Right hindlimb (tissue), 1 donor: ENCODE measurements around the gene PTPN5.
"Not testable (repeated sequence)": the region's sequence is repeated elsewhere in the genome, so short reads cannot be mapped to it uniquely, and the experiment has no call there.

Experiments
- DNase-seq: peaks from one replicate; pipeline ENCODE4 v3.0.0-alpha.2; 2018

Gene PTPN5

DNA sequence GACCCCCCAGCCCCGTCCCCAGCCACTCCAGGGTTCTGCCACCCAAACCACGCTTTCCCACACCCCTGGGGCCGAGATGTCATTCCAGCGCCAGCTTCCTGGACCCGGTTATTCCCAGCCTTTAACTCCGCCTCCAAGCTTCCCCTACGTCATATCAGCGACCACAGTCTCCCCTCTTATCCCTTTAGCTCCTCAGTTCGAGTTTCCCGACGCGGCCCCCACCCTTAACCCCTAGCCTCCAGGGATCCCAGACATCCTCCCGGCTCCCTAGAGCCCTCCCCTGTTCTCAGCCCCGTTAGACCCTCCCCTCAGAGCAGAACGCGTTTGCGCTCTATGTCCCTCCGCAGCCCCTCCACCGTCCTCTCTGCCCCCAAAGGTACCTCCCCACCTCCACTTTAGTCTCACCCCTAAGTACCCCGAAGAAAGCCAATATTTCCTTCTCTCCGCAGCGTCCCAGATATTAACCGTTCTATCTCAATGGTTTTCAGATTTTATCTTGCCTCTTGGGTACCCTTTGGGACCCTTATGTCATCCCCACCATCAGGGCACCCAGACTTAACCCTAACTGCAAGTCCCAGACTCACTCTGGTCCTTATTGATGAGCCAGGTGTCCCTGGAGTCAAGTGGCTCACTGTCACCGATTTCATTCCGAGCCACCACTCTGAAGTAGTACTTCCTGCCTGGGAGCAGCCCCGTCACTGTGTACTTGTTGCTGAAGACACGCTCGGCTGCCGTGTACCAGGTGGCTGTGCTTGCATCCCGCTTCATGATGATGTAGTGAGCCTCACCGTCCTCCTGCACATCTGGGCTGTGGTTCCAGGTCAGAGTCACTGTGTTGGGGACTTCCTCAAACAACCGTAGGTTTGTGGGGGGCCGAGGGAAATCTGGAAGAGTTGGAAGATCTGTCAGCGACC lies 85.0 kb downstream of the PTPN5 start:
- DNase-seq = peak; percentile 85

DNA sequence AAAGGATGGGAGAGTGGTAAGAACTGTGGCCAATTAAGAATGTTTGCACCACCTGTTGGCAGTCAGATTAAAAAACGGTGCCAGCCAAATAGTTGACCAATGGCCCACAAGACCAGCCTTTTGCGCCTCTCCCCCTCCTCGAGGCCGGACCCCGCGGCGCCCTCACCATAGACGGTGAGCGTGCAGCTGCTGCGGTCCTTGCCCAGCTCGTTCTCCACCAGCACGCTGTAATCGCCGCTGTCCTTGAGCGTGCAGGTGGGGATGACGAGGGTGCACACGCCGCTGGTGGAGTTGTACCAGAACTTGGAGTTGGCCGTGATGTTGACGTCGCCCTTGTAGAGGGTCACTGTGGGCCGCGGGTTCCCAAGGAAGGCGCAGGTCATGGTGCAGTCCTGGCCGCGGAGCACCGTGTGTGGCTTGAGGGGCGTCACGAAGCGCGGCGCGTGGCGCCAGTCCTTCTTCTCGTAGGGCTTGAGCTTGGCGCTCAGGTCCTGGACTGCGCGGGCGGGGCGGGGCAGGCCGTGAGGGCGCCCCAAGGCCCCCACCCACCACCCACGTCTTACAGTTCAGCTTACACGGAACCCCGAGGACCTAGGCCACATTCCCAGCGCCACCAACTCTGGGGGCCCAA lies 85.8 kb downstream of the PTPN5 start:
- peak; percentile 49 for DNase-seq

DNA sequence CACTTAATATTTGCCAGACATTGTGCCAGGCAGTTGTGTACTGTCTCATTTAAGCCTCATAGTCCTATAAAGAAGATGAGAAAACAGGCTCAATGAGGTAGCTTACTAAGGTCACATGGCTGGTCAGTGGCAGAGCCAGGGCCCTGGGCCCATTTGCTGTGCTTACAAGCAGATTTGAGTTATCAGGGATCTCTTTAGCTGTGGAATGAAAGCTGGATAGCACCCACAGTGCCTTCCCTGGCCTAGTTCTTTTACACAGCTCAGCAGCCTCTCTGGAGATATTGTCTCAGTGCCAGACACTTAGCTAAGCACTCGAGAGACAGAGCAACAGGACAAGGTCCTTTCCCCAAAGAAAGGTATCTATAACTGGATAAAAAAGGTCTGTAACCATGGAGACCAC lies 86.9 kb downstream of the PTPN5 start:
- no peak for DNase-seq

DNA sequence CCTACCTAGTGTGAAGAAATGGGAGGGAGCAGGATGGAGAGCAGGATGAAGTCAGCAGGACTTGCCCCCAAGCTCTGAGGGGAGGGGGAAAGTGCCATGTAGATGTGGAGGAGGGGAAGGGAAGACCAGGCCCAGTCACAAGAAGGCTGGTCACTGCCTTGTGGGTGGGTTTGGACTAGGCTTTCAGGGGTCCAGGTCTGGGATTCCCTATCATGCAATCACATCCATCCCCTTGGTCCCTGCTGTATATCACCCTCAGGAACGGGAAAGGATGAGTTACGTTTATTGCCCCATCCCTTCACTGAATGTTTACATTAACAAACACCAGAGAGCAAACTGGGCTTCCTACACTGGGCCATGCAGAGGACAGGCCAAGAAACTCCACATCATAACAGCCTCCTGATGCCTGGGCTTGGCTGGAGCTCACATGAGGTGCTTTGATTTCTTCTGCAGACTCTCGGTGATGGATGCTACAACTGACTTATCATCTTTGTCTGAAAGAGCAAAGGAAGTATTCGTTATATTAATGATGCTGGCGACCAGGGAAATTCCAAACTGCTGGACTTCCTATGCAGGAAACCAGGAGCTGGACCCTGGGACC lies 87.5 kb downstream of the PTPN5 start:
- no peak for DNase-seq

DNA sequence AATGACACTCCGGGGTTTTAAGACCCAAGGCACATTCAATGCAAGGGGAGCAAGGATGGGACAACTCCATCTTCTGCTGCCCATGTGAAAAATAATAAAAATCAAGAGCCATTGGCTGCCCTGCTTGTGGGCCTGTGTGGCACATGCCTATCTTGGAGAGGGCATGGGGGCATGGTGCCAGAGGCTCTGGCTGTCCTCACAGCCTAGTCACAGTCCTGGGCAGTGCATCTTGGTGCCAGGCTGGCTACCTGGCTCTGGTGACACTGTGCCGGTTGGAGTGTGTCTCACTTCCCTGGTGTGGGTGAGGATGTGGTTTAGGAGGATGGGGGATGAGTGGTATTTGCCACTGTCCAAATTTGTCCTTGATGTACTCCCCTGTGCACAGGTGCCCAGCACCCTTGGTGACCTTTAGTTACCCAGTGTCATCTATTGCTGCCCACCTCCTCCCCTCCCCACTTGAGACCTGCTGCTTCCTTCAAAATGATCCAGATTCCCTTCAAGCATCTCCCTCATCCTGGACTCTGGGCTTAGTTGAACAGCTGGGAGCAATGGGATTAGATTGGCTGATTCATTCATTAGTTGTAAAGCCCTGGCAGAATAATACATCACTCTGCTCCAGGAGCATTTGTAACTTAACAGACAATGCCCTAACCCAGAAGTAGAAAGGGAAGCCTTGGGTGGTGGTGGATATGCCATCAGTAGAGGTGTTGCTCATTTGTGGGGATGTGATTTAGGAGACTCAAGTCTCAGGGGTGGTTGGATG lies 88.4 kb downstream of the PTPN5 start:
- DNase-seq = no peak

- DNase-seq = no peak
These were observed 89.9 kb downstream of the PTPN5 start for GRCh38 chr11:18701614-18702216.

GRCh38 chr11:18700872-18701271 lies 90.7 kb downstream of the PTPN5 start:
- no peak for DNase-seq

- no peak for DNase-seq
These were observed 91.2 kb downstream of the PTPN5 start for GRCh38 chr11:18700375-18700774.

DNA sequence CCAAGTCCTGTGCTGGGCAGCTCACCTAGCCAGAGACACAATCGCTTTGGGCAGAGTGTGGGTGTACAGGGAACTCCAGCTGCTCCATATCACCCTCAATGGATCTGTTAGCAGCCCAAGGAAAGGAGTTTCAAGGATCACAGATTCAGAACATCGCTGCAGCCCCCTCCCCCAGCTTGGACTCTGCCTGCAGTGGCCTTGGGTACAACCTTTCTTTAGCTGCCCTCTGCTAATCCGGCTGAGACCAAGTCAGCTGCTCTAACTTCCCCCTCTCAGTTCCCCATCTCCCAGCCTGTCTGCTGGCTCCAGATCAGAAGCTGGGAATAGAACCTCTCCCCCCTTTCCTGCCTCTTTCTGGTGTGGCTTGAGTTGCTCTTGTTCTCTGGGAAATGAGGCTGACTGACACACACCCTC lies 91.7 kb downstream of the PTPN5 start:
- DNase-seq = no peak

DNA sequence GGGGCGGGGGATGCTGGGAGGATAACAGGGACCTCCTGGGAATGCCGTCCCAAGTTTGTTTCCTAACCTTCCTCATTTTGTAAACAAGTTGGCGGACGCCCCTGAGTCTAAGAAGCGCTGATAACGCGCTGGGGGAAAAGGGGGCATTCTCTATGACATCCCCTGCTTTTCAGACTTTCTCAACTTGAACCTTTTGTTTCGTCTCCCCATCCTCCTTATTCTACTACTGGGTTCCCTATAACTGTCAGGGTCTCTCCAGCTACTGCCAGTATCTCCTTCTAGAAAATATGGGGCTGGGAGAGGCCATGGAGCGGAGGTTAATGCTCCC lies 92.4 kb downstream of the PTPN5 start:
- DNase-seq = no peak

GRCh38 chr11:18698341-18699268 lies 93.0 kb downstream of the PTPN5 start, which contains the start of gene TMEM86A:
TMEM86A (plus strand) TSS chr11:18698779; CDS start chr11:18698887, 108 bp downstream.
- DNase-seq = peak; percentile 93

- DNase-seq = no peak
These were observed 94.0 kb downstream of the PTPN5 start for GRCh38 chr11:18697576-18697975.

DNA sequence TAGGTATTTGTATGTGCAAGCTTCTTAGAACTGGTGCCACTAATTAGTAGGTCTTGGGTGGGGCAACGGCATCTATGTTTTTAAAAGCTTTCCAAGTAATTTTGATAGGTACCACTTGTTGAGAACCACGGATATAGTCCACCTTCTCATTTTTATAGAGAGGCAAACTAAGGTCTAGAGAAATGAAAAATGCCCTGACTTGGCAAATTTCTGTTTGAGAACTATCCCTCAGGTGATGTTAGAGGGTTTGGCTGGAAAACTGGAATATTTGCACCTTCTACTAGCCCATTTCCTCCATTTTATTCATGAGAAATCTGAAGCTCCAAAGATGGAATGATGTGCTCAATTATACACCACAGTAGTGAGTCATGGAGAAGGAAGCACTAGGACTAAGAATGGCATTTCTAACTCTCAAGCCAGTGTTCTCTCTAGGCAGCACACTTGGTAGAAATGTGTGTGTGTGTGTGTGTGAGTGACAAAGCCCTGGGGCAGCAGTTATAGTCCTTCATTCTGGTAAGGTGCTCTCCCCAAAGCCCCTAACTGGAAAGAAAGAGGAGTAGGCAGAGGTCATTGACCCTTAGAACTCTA lies 94.9 kb downstream of the PTPN5 start:
- DNase-seq = no peak

GRCh38 chr11:18692941-18693760 lies 98.4 kb downstream of the PTPN5 start:
- no peak for DNase-seq

DNA sequence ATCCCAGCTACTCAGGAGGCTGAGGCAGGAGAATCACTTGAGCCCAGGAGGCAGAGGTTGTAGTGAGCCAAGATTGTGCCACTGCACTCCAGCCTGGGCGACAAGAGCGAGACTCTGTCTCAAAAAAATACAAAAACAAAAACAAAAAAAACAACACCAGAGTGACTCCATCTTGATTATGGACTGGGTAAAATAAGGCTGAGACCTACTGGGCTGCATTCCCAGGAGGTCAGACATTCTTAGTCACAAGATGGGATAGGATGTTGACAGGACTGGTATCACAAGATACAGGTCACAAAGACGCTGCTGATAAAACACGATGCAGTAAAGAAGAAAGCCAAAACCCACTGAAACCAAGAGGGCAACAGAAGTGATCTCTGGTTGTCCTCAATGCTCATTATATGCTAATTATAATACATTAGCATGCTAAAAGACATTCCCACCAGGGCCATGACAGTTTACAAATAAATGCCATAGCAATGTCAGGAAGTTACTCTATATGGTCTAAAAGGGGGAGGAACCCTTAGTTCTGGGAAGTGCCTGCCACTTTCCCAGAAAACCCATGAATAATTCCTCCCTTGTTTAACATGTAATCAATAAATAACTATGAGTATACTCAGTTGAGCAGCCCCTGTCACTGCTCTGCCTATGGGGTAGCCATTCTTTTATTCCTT lies 100.0 kb downstream of the PTPN5 start:
- DNase-seq = not testable (repeated sequence)

DNA sequence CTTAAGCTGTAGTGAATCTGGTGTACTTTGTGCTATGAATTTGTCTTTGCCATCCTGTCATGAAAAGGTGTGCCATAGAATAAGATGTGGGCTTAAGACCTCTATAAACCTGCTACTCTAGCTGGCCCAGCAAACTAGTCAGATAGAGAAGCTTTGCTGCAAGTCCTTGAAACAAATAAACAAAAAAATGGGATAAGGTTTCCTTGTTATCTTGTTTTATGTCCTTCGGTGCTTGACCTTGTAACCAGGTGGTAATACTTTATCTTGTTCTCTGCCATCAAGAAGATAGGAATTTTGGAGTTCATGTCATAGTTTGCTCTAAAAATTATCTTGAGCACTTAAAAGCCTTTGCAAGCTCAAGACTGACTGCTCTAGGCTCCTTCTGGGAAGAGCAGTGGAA lies 107.3 kb downstream of the PTPN5 start:
- DNase-seq = no peak

DNA sequence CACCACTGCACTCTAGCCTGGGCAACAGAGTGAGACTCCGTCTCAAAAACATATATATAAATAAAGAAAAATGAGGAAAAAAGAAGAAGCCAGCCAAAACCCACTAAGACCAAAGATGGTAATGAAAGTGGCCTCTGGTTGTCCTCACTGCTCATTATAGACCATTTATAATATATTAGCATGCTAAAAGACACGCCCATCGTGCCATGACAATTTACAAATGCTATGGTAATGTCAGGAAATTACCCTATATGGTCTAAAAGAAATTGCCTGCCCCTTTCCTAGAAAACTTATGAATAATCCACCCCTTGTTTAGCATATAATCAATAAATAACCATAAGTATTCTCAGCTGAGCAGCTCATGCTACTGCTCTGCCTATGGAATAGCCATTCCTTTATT lies 109.1 kb downstream of the PTPN5 start:
- no peak for DNase-seq

GRCh38 chr11:18681949-18682348 lies 109.6 kb downstream of the PTPN5 start:
- not testable (repeated sequence) for DNase-seq
